Neural crest cell (in vitro differentiated cells): ENCODE results near the gene KCNK7. TPM values are rescaled to one million over a fixed set of nuclear protein-coding genes. Genes with fewer than 3 reads are reported as not detected.

Source experiments
- DNase-seq: peaks from one replicate; pipeline ENCODE4 v3.0.0; 2021; ENCODE audit warnings: low read depth, mixed read lengths, low spot score
- H3K27ac Mint-ChIP-seq: one replicate; pipeline ENCODE4 v1.8.0; 2021; ENCODE audit warnings: mild to moderate bottlenecking, mixed read lengths; ENCODE audit not compliant: unreplicated experiment
- H3K27me3 Mint-ChIP-seq: 2 replicates; pipeline ENCODE4 v1.8.0; 2021; ENCODE audit warnings: low read depth, mild to moderate bottlenecking, mixed read lengths
- H3K36me3 Mint-ChIP-seq: 2 replicates; pipeline ENCODE4 v1.8.0; 2021; ENCODE audit warnings: low read depth, mild to moderate bottlenecking, mixed read lengths
- H3K4me1 Mint-ChIP-seq: 2 replicates; pipeline ENCODE4 v1.8.0; 2021; ENCODE audit warnings: mixed read lengths
- H3K4me3 Mint-ChIP-seq: one replicate; pipeline ENCODE4 v1.8.0; 2021; ENCODE audit warnings: mild to moderate bottlenecking, mixed read lengths
- H3K9me3 Mint-ChIP-seq: 2 replicates; pipeline ENCODE4 v1.8.0; 2021; ENCODE audit warnings: mixed read lengths
- CTCF ChIP-seq: fragments of 200-600 bp; sonication (generic); conservative IDR thresholded peaks from 2 replicates; pipeline ENCODE4 v1.5.0; 2021; ENCODE audit warnings: antibody characterized with exemption, mild to moderate bottlenecking
- total RNA-seq: library from RNA; stranded (reverse); gene quantifications from 2 replicates; pipeline ENCODE4 v1.2.1, GENCODE V29; 2021

Gene KCNK7
- total RNA-seq, 1 donor from 2014 or later = 1.0 TPM

- Mint-ChIP-seq H3K4me3 (no peak overlapping the region), H3K9me3 (no peaks in the 10 kb centered on the region), H3K27me3 (no peaks in the 10 kb centered on the region), H3K36me3 (no peaks in the 10 kb centered on the region), H3K27ac (no peak overlapping the region), H3K4me1 (peaks cover 18% of the 10 kb centered on the region)
- no peak for DNase-seq
- no peak for TF ChIP-seq CTCF
Measured at GRCh38 chr11:65562788-65563187, 32.8 kb downstream of the KCNK7 start.

- TF ChIP-seq CTCF = no peak
- H3K9me3 Mint-ChIP-seq = no peaks in the 10 kb centered on the region
- H3K27ac Mint-ChIP-seq = peak overlapping the region; percentile 10
- H3K4me1 Mint-ChIP-seq = peaks cover 24% of the 10 kb centered on the region
- DNase-seq = no peak
- H3K36me3 Mint-ChIP-seq = no peaks in the 10 kb centered on the region
- peaks cover 4% of the 10 kb centered on the region for H3K27me3 Mint-ChIP-seq
- H3K4me3 Mint-ChIP-seq = peak overlapping the region; percentile 29
Measured at GRCh38 chr11:65562020-65562419, 33.6 kb downstream of the KCNK7 start.

GRCh38 chr11:65560555-65561418 is 34.8 kb downstream of the KCNK7 start:
- H3K4me1 Mint-ChIP-seq = peaks cover 33% of the 10 kb centered on the region
- no peaks in the 10 kb centered on the region for H3K9me3 Mint-ChIP-seq
- H3K27ac Mint-ChIP-seq = no peak overlapping the region
- peak overlapping the region; percentile 28 for H3K4me3 Mint-ChIP-seq
- DNase-seq = no peak
- H3K36me3 Mint-ChIP-seq = no peaks in the 10 kb centered on the region
- TF ChIP-seq CTCF = no peak
- H3K27me3 Mint-ChIP-seq = peaks cover 5% of the 10 kb centered on the region

- H3K27me3 Mint-ChIP-seq = peaks cover 8% of the 10 kb centered on the region
- no peaks in the 10 kb centered on the region for H3K36me3 Mint-ChIP-seq
- no peak overlapping the region for H3K27ac Mint-ChIP-seq
- no peaks in the 10 kb centered on the region for H3K9me3 Mint-ChIP-seq
- peaks cover 38% of the 10 kb centered on the region for H3K4me1 Mint-ChIP-seq
- TF ChIP-seq CTCF = no peak
- no peak for DNase-seq
- peak overlapping the region; percentile 28 for H3K4me3 Mint-ChIP-seq
Measured at GRCh38 chr11:65559951-65560537, 35.6 kb downstream of the KCNK7 start.

GRCh38 chr11:65559535-65559934 is 36.1 kb downstream of the KCNK7 start:
- H3K9me3 Mint-ChIP-seq = no peaks in the 10 kb centered on the region
- no peak for TF ChIP-seq CTCF
- peak overlapping the region; percentile 62 for H3K4me3 Mint-ChIP-seq
- H3K27ac Mint-ChIP-seq = peak overlapping the region; percentile 35
- DNase-seq = no peak
- H3K27me3 Mint-ChIP-seq = peaks cover 13% of the 10 kb centered on the region
- H3K36me3 Mint-ChIP-seq = no peaks in the 10 kb centered on the region
- H3K4me1 Mint-ChIP-seq = peaks cover 43% of the 10 kb centered on the region
